ENCODE results near the gene ATP6V0C. TPM values are rescaled to one million over a fixed set of nuclear protein-coding genes. Genes with fewer than 3 reads are reported as not detected.
A peak's percentile ranks its signal among the peaks of the same experiment; 100 is the strongest.

ATP6V0C gene
- total RNA-seq, 1 donor: 18.8 TPM

DNA sequence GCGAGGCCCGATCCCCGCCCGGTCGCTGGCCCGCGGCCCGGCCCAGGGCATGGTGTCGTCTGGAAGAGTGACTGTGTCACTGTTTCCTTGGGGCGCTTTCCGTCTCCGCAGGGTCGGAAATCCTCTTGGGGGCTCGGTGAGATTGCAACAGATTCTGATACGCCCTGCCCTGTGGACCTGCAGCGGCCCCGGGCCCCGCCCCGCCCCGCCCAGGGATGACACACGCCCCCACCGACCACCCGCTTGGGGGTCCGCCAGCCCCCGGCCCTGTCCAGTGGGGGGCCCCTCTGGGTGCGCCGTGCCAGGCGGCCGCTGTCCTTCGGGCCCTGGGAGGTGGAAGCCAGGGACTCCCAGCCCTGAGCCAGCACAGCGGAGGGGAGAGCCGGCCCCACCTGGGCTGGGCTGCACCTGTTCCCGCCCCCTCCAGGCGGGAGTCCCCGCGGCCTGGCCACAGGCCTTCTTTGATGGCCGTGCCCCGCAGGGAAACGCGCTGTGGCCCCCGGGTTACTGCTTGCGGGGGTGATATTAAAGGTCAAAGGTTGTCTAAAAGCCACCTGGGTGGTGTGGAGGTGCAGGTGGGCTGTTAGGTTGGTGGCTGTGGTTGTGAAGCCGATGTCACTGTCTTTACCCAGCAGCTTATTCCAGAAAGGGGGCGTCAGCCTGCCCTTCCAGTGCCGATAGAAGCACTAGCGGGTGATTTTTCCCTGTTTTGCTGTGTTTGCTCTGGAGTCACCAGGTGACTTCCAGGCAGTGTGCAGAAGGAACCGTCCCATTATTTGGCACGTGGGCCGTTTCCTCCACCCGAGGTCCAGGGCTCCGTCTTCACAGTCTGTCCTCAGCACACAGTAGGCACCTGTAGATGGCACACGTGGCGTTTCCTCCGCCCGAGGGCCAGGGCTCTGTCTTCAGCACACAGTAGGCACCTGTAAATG lies 38.1 kb upstream of the ATP6V0C start:
- H3K27me3 ChIP-seq (ENCODE audit: insufficient read depth, low read length): no peaks in the 10 kb centered on the region
- DNase-seq (ENCODE audit: insufficient read length, low spot score, missing footprints): no peak
- no peak overlapping the region for H3K27ac ChIP-seq (ENCODE audit: low read depth, low read length)
- TF ChIP-seq, protein P1, sequence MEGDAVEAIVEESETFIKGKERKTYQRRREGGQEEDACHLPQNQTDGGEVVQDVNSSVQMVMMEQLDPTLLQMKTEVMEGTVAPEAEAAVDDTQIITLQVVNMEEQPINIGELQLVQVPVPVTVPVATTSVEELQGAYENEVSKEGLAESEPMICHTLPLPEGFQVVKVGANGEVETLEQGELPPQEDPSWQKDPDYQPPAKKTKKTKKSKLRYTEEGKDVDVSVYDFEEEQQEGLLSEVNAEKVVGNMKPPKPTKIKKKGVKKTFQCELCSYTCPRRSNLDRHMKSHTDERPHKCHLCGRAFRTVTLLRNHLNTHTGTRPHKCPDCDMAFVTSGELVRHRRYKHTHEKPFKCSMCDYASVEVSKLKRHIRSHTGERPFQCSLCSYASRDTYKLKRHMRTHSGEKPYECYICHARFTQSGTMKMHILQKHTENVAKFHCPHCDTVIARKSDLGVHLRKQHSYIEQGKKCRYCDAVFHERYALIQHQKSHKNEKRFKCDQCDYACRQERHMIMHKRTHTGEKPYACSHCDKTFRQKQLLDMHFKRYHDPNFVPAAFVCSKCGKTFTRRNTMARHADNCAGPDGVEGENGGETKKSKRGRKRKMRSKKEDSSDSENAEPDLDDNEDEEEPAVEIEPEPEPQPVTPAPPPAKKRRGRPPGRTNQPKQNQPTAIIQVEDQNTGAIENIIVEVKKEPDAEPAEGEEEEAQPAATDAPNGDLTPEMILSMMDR (IDR thresholded peaks at IDR 0.05; ENCODE audit: extremely low read depth, low read depth, low read length): no peak
- H3K4me1 ChIP-seq (ENCODE audit: insufficient read depth, low read length): peaks cover 9% of the 10 kb centered on the region
- no peaks in the 10 kb centered on the region for H3K9me3 ChIP-seq (ENCODE audit: low read depth, low read length)
- peak overlapping the region; percentile 83 for H3K4me3 ChIP-seq (ENCODE audit: insufficient read depth, low read length)
- H4K20me1 ChIP-seq (ENCODE audit: insufficient read depth, low read length): peaks cover 22% of the 10 kb centered on the region
- no peak overlapping the region for H2AFZ ChIP-seq (ENCODE audit: low read length)
- peak overlapping the region; percentile 79 for H3K4me2 ChIP-seq (ENCODE audit: insufficient read depth, low read length)
- H3K36me3 ChIP-seq (ENCODE audit: insufficient read depth, low read length): no peaks in the 10 kb centered on the region
- H3K79me2 ChIP-seq (ENCODE audit: insufficient read depth, low read length): peaks cover 33% of the 10 kb centered on the region

DNA sequence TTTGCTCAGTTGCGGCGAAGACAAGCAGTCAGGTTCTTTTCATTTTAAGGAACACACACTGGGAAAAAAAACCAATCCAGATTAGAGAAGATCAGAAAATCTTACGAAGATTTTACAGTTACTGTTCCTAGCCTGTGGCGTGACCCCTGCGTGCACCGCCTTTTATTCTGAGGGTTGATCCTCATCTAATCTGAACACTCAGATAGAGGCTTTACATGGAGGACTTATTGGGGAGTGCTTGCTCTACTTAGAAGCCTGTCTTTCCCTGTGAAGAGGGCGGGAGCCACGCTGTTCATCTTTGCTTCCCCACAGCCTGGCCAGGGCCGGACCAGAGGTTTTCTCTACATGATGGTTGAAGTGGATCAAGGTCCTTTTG lies 37.4 kb upstream of the ATP6V0C start:
- Histone ChIP-seq H3K36me3 (ENCODE audit: insufficient read depth, low read length) (no peaks in the 10 kb centered on the region), H2AFZ (ENCODE audit: low read length) (no peak overlapping the region), H3K4me2 (ENCODE audit: insufficient read depth, low read length) (peak overlapping the region; percentile 79), H3K4me1 (ENCODE audit: insufficient read depth, low read length) (peaks cover 9% of the 10 kb centered on the region), H3K27ac (ENCODE audit: low read depth, low read length) (no peak overlapping the region), H4K20me1 (ENCODE audit: insufficient read depth, low read length) (peaks cover 22% of the 10 kb centered on the region), H3K9me3 (ENCODE audit: low read depth, low read length) (no peaks in the 10 kb centered on the region), H3K27me3 (ENCODE audit: insufficient read depth, low read length) (no peaks in the 10 kb centered on the region), H3K79me2 (ENCODE audit: insufficient read depth, low read length) (peaks cover 33% of the 10 kb centered on the region), H3K4me3 (ENCODE audit: insufficient read depth, low read length) (no peak overlapping the region)
- peak; percentile 93 for DNase-seq (ENCODE audit: insufficient read length, low spot score, missing footprints)
- TF ChIP-seq, protein P1 (IDR thresholded peaks at IDR 0.05; ENCODE audit: extremely low read depth, low read depth, low read length): no peak

DNA sequence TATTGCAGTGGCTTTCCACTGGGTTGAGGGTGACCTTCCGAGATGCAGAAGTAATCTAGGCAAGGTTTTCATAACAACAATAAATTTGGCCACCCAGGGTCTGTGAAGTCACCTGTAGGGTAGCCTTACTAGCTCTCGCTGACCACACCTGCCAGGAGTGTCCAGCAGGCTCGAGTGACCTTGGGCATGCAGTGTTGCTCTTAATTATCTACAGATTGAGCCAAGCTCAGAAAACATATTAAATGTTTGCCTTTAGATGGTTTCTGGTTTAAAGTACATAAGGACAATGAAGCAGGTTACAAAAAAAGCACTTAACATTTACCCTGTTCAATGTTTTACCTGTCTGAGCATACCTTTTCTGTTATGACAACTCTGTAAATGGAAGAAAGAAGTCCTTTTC lies 37.0 kb upstream of the ATP6V0C start:
- no peak overlapping the region for H3K4me2 ChIP-seq (ENCODE audit: insufficient read depth, low read length)
- H3K36me3 ChIP-seq (ENCODE audit: insufficient read depth, low read length): no peaks in the 10 kb centered on the region
- no peak overlapping the region for H3K4me3 ChIP-seq (ENCODE audit: insufficient read depth, low read length)
- DNase-seq (ENCODE audit: insufficient read length, low spot score, missing footprints): no peak
- H3K27ac ChIP-seq (ENCODE audit: low read depth, low read length): no peak overlapping the region
- TF ChIP-seq, protein P1 (IDR thresholded peaks at IDR 0.05; ENCODE audit: extremely low read depth, low read depth, low read length): no peak
- H3K4me1 ChIP-seq (ENCODE audit: insufficient read depth, low read length): peaks cover 9% of the 10 kb centered on the region
- H3K27me3 ChIP-seq (ENCODE audit: insufficient read depth, low read length): no peaks in the 10 kb centered on the region
- H4K20me1 ChIP-seq (ENCODE audit: insufficient read depth, low read length): peaks cover 22% of the 10 kb centered on the region
- H3K79me2 ChIP-seq (ENCODE audit: insufficient read depth, low read length): peaks cover 36% of the 10 kb centered on the region
- no peaks in the 10 kb centered on the region for H3K9me3 ChIP-seq (ENCODE audit: low read depth, low read length)
- H2AFZ ChIP-seq (ENCODE audit: low read length): no peak overlapping the region

DNA sequence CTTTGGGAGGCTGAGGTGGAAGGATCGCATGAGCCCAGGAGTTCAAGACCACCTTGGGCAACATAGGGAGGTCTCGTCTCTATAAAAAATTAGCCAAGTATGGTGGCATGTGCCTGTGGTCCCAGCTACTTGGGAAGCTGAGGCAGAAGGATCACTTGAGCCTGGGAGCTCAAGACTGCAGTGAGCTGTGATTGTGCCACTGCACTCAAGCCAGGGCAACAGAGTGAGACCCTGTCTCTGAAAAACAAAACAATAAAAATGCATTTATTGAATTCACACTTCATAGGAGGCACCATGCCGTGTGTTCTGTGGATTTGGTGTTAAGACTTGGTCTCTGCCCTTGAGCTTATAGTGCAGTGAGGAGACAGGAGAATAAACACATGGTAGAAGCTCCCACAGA lies 36.4 kb upstream of the ATP6V0C start:
- no peaks in the 10 kb centered on the region for H3K36me3 ChIP-seq (ENCODE audit: insufficient read depth, low read length)
- H4K20me1 ChIP-seq (ENCODE audit: insufficient read depth, low read length): peaks cover 18% of the 10 kb centered on the region
- H3K79me2 ChIP-seq (ENCODE audit: insufficient read depth, low read length): peaks cover 42% of the 10 kb centered on the region
- H3K4me2 ChIP-seq (ENCODE audit: insufficient read depth, low read length): no peak overlapping the region
- H3K27ac ChIP-seq (ENCODE audit: low read depth, low read length): no peak overlapping the region
- H3K4me3 ChIP-seq (ENCODE audit: insufficient read depth, low read length): no peak overlapping the region
- H3K4me1 ChIP-seq (ENCODE audit: insufficient read depth, low read length): peaks cover 9% of the 10 kb centered on the region
- no peaks in the 10 kb centered on the region for H3K27me3 ChIP-seq (ENCODE audit: insufficient read depth, low read length)
- H2AFZ ChIP-seq (ENCODE audit: low read length): no peak overlapping the region
- TF ChIP-seq, protein P1 (IDR thresholded peaks at IDR 0.05; ENCODE audit: extremely low read depth, low read depth, low read length): no peak
- H3K9me3 ChIP-seq (ENCODE audit: low read depth, low read length): no peaks in the 10 kb centered on the region
- DNase-seq (ENCODE audit: insufficient read length, low spot score, missing footprints): no peak

Data from osteoblast (primary cell).